GM10248 (cell line): Measurements from ENCODE around the gene AQP1.

Experiments used
- CTCF ChIA-PET: fragments of 300-600 bp; sonication (Branson Sonifier 250); formaldehyde crosslinking; extraction: SDS; loops from one replicate; lab custom pipeline; 2021; ENCODE audit warnings: antibody characterized with exemption; lab: Yijun Ruan, JAX
- POLR2A ChIA-PET: fragments of 350-650 bp; sonication (Branson Sonifier 250); formaldehyde crosslinking; extraction: SDS; loops from one replicate; lab custom pipeline; 2020; ENCODE audit warnings: antibody characterized with exemption; lab: Yijun Ruan, JAX
- DNase-seq: peaks from one replicate; pipeline ENCODE4 v3.0.0; 2012; ENCODE audit errors: extremely low spot score
- CTCF ChIP-seq: IDR thresholded peaks from 2 replicates; pipeline ENCODE4 v1.5.1; 2012; ENCODE audit warnings: mild to moderate bottlenecking, low read depth; ENCODE audit errors: extremely low read depth, missing control alignments, control extremely low read depth

AQP1 gene

GRCh38 chr7:30928254-30928872 is 16.7 kb downstream of the AQP1 start:
- CTCF ChIA-PET, result interaction anchor here (1.3 to 4.2 kb wide), 2 partner anchors 9 to 11 kb away, joined by 4 to 24 read pairs; no protein-coding TSS in a partner anchor
- peak; percentile 8 for DNase-seq
- TF ChIP-seq CTCF, result no peak
- POLR2A ChIA-PET, result no interaction called here

GRCh38 chr7:30929686-30930085 is 18.0 kb downstream of the AQP1 start:
- peak; percentile 2 for DNase-seq
- ChIA-PET POLR2A (no interaction called here), CTCF (interaction anchor here (0.7 to 4.2 kb wide), 5 partner anchors 9 to 205 kb away, joined by 3 to 24 read pairs (median 4); no protein-coding TSS in a partner anchor)
- no peak for TF ChIP-seq CTCF

GRCh38 chr7:30930621-30931020 is 19.0 kb downstream of the AQP1 start:
- no peak for DNase-seq
- no peak for TF ChIP-seq CTCF
- ChIA-PET CTCF (interaction anchor here (0.7 to 4.2 kb wide), 6 partner anchors 8 to 204 kb away, joined by 3 to 24 read pairs (median 4); no protein-coding TSS in a partner anchor), POLR2A (no interaction called here)

DNA sequence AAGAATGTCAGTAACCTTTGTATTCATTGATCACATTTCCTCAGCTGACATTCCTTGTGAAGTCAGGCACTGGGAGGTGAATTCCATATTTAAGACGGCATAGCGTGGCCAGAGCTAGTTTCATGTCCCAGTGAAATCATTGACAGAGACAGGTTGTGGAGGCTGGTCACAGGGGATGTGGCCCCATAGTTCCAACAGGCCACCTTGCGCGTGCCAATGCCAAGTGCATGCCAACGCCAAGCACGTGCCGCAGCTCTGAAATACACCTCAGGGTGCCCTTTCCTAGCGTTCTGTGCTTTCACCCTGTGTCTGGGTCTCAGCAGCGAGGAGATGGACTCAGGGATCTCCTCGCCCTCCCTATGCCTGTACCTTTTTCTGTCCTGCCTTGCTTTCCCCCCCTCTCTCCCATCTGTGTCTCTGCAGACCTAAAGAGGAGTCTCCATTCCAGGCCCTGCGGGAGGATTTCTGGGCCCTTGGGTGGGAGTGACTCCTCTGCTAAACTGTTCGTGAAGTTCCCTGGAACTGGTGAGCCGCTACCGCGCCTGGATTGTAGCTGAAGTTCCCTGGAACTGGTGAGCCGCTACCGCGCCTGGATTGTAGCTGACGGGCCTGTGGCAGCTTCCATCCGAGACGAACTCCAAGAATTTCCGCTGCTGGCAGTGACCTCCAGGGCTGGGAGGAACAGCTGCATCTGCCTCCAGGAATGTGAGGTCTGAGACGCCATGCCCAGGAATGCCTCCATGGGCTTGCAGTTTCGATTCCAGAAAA is 19.7 kb downstream of the AQP1 start:
- CTCF ChIA-PET, result interaction anchor here (1.2 to 4.2 kb wide), 3 partner anchors 8 to 43 kb away, joined by 3 to 24 read pairs (median 5); no protein-coding TSS in a partner anchor
- POLR2A ChIA-PET, result no interaction called here

GRCh38 chr7:30931929-30932540 is 20.4 kb downstream of the AQP1 start:
- ChIA-PET POLR2A (no interaction called here), CTCF (interaction anchor here (4.2 kb wide), 1 partner anchor 7 kb away, joined by 24 read pairs; no protein-coding TSS in a partner anchor)
- no peak for DNase-seq
- TF ChIP-seq CTCF, result no peak

More for the DNA sequence above, 19.7 kb downstream of the AQP1 start:
- no peak for TF ChIP-seq CTCF
- DNase-seq, result peak; percentile 6

- no peak for DNase-seq
- CTCF ChIA-PET, result interaction anchor here (0.6 to 1.4 kb wide), 2 partner anchors 11 to 42 kb away, joined by 3 read pairs; no protein-coding TSS in a partner anchor
- no peak for TF ChIP-seq CTCF
- POLR2A ChIA-PET, result no interaction called here
Observed at GRCh38 chr7:30932562-30932961, 20.9 kb downstream of the AQP1 start.
